ENCODE results near the gene TMEM186.
A peak's percentile ranks its signal among the peaks of the same experiment; 100 is the strongest.
"Not testable (repeated sequence)": the region's sequence is repeated elsewhere in the genome, so short reads cannot be mapped to it uniquely, and the experiment has no call there.

TMEM186 gene

GRCh38 chr16:8774208-8774607 lies 23.2 kb downstream of the TMEM186 start:
- no peak for DNase-seq (ENCODE audit: low read depth)

- no peak for DNase-seq (ENCODE audit: low read depth)
Measured at GRCh38 chr16:8773537-8773936, 23.9 kb downstream of the TMEM186 start.

DNA sequence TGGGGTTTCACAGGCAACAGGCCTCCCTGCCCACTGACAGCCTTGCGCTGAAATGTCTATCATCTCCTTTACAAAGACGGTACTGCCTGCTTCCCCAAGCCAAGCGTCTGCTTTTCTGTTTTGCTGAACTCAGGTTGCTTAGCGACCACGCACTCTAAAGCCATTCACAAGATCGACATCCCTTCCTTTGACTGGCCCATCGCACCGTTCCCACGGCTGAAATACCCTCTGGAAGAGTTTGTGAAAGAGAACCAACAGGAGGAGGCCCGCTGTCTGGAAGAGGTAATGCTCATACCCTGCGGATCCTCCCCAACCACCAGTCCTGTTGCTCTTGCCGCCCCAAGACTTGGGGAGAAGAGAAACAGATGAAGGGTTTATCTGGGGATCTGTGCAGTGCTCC lies 28.7 kb downstream of the TMEM186 start:
- no peak for DNase-seq (ENCODE audit: low read depth)

DNA sequence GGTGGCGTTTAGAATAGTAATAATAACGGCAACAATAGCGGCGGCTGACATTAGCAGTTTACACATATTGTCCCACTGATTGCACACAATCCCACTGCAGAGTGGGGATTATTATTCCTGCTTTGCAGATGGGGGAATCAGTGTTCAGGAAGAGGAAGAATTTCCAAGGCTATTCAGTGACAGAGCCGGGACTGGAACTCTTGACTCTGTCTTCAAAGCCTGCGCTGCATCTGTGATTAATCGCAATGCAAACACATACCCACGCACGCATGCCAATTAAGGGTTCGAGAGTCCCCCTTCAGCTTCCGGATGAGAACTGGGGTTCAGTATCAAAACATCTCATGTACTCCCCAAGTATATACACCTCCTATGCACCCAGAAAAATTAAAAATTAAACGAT lies 29.2 kb downstream of the TMEM186 start:
- DNase-seq (ENCODE audit: low read depth): no peak

- no peak for DNase-seq (ENCODE audit: low read depth)
Measured at GRCh38 chr16:8767176-8767575, 30.3 kb downstream of the TMEM186 start.

GRCh38 chr16:8764525-8765250 lies 32.8 kb downstream of the TMEM186 start:
- DNase-seq (ENCODE audit: low read depth): no peak

- DNase-seq (ENCODE audit: low read depth): no peak
Measured at GRCh38 chr16:8763899-8764298, 33.5 kb downstream of the TMEM186 start.

- no peak for DNase-seq (ENCODE audit: low read depth)
Measured at GRCh38 chr16:8763083-8763482, 34.4 kb downstream of the TMEM186 start.

DNA sequence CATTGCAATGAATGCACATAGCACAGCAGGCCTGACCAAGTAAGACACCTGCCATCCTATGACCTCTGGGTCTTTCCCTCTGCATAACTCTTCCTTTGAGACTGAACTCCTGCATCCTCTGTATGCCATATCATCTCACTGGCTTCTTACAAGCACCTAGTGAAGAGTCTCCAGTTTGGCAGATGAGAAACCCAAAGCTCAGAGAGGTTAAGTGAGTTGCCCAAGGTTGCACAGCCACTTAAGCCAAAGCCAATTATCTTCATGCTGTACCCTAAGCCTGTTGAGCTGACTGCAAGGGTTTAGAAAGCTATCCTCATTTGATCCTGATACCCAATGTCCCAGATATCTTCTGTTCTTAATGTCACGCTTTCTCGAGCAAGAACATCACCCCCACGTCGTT lies 35.2 kb downstream of the TMEM186 start:
- DNase-seq (ENCODE audit: low read depth): no peak

- no peak for DNase-seq (ENCODE audit: low read depth)
Measured at GRCh38 chr16:8761078-8761477, 36.4 kb downstream of the TMEM186 start.

GRCh38 chr16:8760021-8760420 lies 37.4 kb downstream of the TMEM186 start:
- no peak for DNase-seq (ENCODE audit: low read depth)

- no peak for DNase-seq (ENCODE audit: low read depth)
Measured at GRCh38 chr16:8758022-8758421, 39.4 kb downstream of the TMEM186 start.

DNA sequence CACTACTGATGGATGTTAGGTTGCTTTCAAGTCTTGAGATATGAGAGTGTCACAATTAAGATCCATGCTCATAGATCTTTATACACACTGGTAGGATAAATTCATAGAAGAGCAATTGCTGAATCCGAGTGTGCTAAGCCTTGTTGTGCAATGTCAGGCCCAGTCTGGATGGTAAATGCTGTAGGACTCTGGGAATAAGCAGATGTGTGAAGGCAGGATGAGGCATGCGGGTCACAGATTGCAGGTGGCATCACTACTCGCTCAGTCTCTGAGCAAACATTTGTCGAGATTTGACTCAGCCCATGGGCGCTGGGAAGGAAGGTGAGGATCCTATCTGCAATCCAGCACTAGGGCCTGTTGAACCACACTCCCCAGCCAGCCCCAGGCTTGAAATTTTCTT lies 40.7 kb downstream of the TMEM186 start:
- DNase-seq (ENCODE audit: low read depth): no peak

DNA sequence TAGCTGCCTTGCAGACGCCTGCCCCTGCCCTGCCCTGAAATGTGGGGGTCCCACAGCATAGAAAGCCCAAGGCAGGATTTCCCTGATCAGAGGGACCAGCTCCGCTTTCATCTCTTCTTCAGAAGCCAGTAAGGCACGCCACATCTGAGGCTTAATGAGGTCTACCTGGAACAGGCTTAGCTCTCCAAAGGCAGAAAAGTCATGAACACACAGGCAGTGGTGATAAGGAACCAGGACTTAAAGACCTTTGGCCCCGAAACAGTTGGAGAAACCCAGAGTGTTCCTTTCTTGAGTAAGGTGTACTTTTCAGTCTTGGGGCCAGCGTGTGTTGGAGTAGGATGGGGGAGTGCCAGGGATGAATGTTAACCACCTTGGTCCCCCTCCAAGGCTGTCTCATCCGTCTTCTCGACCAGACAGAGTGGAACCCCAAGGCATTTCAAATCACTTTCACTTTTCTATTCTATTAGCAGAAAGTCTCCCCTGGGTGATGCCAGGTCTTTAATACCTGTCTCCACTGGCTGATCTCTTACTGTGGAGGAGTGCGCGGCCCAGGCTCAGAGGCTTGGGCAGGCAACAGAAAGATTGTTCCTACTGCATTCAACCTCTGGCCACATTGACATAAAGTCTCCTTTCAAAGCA lies 43.9 kb downstream of the TMEM186 start:
- DNase-seq (ENCODE audit: low read depth): no peak

- no peak for DNase-seq (ENCODE audit: low read depth)
Measured at GRCh38 chr16:8752706-8753105, 44.7 kb downstream of the TMEM186 start.

GRCh38 chr16:8751481-8752311 lies 45.7 kb downstream of the TMEM186 start:
- peak; percentile 23 for DNase-seq (ENCODE audit: low read depth)

DNA sequence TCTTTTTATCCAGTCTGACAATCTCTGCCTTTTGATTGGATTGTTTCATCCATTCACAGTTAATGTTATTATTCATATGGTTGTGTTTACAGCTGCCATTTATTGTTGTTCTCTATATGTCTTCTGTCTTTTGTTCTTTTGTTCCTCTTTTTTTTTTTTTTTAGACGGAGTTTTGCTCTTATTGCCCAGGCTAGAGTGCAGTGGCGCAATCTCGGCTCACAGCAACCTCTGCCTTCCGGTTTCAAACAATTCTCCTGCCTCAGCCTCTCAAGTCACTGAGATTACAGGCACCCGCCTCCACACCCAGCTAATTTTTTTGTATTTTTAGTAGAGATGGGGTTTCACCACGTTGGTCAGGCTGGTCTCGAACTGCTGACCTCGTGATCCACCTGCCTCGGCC lies 48.5 kb downstream of the TMEM186 start:
- DNase-seq (ENCODE audit: low read depth): not testable (repeated sequence)

Measured in fibroblast of gingiva (primary cell).